ENCODE data around the gene PIK3R3.

DNA sequence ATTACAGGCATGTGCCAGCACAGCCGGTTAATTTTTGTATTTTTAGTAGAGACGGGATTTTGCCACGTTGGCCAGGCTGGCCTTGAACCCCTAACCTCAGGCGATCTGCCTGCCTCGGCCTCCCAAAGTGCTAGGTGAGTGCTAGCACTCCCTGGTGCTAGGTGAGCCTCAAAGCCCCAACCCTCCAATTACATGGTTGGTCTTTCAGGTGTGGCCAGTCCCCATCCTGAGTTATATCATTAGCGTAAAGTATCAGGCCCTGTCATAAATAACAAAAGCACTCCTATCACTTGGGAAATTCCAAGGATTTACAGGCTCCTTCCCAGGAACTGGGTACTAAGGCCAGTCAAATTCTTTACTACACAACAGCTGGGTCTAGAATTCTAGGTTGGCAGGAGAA is 138.0 kb downstream of the PIK3R3 start:
- TF ChIP-seq, protein P1, sequence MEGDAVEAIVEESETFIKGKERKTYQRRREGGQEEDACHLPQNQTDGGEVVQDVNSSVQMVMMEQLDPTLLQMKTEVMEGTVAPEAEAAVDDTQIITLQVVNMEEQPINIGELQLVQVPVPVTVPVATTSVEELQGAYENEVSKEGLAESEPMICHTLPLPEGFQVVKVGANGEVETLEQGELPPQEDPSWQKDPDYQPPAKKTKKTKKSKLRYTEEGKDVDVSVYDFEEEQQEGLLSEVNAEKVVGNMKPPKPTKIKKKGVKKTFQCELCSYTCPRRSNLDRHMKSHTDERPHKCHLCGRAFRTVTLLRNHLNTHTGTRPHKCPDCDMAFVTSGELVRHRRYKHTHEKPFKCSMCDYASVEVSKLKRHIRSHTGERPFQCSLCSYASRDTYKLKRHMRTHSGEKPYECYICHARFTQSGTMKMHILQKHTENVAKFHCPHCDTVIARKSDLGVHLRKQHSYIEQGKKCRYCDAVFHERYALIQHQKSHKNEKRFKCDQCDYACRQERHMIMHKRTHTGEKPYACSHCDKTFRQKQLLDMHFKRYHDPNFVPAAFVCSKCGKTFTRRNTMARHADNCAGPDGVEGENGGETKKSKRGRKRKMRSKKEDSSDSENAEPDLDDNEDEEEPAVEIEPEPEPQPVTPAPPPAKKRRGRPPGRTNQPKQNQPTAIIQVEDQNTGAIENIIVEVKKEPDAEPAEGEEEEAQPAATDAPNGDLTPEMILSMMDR (IDR thresholded peaks at IDR 0.05; ENCODE audit: extremely low read depth in 1 of 2, insufficient read depth in 1 of 2, low read depth in 1 of 2, low read length in 2 of 2), result no peak
- TF ChIP-seq POLR2A (IDR thresholded peaks at IDR 0.05; ENCODE audit: low read depth, low read length) (no peak), EZH2 (IDR thresholded peaks at IDR 0.05; ENCODE audit: borderline replicate concordance, low read depth, low read length, severe bottlenecking) (no peak), POLR2AphosphoS5 (IDR thresholded peaks at IDR 0.05; ENCODE audit: insufficient read depth, low read depth, low read length) (no peak), JUN (IDR thresholded peaks at IDR 0.05; ENCODE audit: borderline replicate concordance, insufficient read depth, insufficient read length, low read depth) (no peak)
